Panc1 (cell line): ENCODE measurements around the gene B4GALT3.

ENCODE experiments used
- POLR2AphosphoS5 ChIP-seq: IDR thresholded peaks from 2 replicates; pipeline ENCODE4 v1.6.1; 2012; ENCODE audit warnings: mild to moderate bottlenecking, low read depth, low read length, moderate library complexity
- TCF7L2 ChIP-seq: IDR thresholded peaks from 2 replicates; pipeline ENCODE4 v1.6.1; 2011; ENCODE audit warnings: mild to moderate bottlenecking, low read depth, low read length, inconsistent platforms
- TF ChIP-seq, protein P1 (sequence below): fragments of 450-650 bp; IDR thresholded peaks from 2 replicates; pipeline ENCODE4 v1.5.1; 2017; ENCODE audit warnings: mild to moderate bottlenecking

DNA sequence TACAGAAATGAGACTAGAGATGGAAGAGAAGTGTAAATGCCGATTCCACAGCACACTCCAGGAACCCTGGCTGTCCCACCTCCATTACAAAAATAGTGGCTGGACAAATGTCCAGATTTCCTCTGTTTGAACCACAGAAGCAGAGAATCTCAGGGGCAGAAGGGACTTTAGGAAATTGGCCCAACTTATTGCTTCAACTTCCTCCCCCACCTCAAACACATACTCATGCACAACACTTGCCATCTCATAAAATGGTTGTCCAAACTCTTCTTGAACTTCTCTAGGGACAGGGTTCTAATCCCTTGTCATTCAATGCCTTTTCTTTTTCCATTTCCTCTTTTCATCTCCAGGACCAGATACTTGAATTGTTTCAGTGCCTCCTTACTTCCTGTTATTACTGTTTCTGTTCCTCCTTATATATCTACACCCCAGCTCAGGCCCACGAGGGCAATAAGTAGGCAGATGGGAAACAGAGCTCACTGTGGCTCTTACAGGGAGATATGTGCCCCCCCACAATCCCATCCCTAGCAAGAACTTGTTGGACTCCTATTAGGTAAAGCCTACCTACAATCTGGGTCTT, 8.5 kb upstream of the B4GALT3 start:
- TF ChIP-seq, protein P1, sequence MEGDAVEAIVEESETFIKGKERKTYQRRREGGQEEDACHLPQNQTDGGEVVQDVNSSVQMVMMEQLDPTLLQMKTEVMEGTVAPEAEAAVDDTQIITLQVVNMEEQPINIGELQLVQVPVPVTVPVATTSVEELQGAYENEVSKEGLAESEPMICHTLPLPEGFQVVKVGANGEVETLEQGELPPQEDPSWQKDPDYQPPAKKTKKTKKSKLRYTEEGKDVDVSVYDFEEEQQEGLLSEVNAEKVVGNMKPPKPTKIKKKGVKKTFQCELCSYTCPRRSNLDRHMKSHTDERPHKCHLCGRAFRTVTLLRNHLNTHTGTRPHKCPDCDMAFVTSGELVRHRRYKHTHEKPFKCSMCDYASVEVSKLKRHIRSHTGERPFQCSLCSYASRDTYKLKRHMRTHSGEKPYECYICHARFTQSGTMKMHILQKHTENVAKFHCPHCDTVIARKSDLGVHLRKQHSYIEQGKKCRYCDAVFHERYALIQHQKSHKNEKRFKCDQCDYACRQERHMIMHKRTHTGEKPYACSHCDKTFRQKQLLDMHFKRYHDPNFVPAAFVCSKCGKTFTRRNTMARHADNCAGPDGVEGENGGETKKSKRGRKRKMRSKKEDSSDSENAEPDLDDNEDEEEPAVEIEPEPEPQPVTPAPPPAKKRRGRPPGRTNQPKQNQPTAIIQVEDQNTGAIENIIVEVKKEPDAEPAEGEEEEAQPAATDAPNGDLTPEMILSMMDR, result no peak
- TF ChIP-seq POLR2AphosphoS5 (no peak), TCF7L2 (no peak)
